ENCODE data around the gene BIRC6. TPM values are rescaled to one million over a fixed set of nuclear protein-coding genes. Genes with fewer than 3 reads are reported as not detected.
A peak's percentile ranks its signal among the peaks of the same experiment; 100 is the strongest.

Gene BIRC6
- total RNA-seq, 1 donor from 2014 or later: 82.4 TPM

GRCh38 chr2:32474381-32474780, 117.6 kb downstream of the BIRC6 start:
- Mint-ChIP-seq H3K36me3 (peaks cover 30% of the 10 kb centered on the region), H3K9me3 (no peaks in the 10 kb centered on the region), H3K27ac (no peak overlapping the region), H3K27me3 (no peaks in the 10 kb centered on the region), H3K4me1 (ENCODE audit: unreplicated experiment) (peaks cover 4% of the 10 kb centered on the region), H3K4me3 (no peak overlapping the region)
- TF ChIP-seq CTCF (conservative IDR thresholded peaks at IDR 0.05): no peak
- DNase-seq (ENCODE audit: extremely low spot score, unreplicated experiment): no peak

GRCh38 chr2:32478889-32479620, 122.2 kb downstream of the BIRC6 start:
- no peak for TF ChIP-seq CTCF (conservative IDR thresholded peaks at IDR 0.05)
- Mint-ChIP-seq H3K4me1 (ENCODE audit: unreplicated experiment) (no peaks in the 10 kb centered on the region), H3K36me3 (peaks cover 33% of the 10 kb centered on the region), H3K27ac (peak overlapping the region; percentile 76), H3K27me3 (no peaks in the 10 kb centered on the region), H3K4me3 (no peak overlapping the region), H3K9me3 (no peaks in the 10 kb centered on the region)
- no peak for DNase-seq (ENCODE audit: extremely low spot score, unreplicated experiment)

- H3K9me3 Mint-ChIP-seq: no peaks in the 10 kb centered on the region
- H3K36me3 Mint-ChIP-seq: peaks cover 36% of the 10 kb centered on the region
- no peak for TF ChIP-seq CTCF (conservative IDR thresholded peaks at IDR 0.05)
- DNase-seq (ENCODE audit: extremely low spot score, unreplicated experiment): no peak
- H3K4me3 Mint-ChIP-seq: no peak overlapping the region
- H3K27ac Mint-ChIP-seq: no peak overlapping the region
- H3K27me3 Mint-ChIP-seq: no peaks in the 10 kb centered on the region
- H3K4me1 Mint-ChIP-seq (ENCODE audit: unreplicated experiment): peaks cover 2% of the 10 kb centered on the region
Measured at GRCh38 chr2:32479993-32480392, 123.2 kb downstream of the BIRC6 start.

- Mint-ChIP-seq H3K27me3 (no peaks in the 10 kb centered on the region), H3K27ac (no peak overlapping the region), H3K4me3 (no peak overlapping the region), H3K36me3 (peaks cover 45% of the 10 kb centered on the region), H3K4me1 (ENCODE audit: unreplicated experiment) (peaks cover 8% of the 10 kb centered on the region), H3K9me3 (no peaks in the 10 kb centered on the region)
- TF ChIP-seq CTCF (conservative IDR thresholded peaks at IDR 0.05): no peak
- no peak for DNase-seq (ENCODE audit: extremely low spot score, unreplicated experiment)
Measured at GRCh38 chr2:32482471-32482870, 125.6 kb downstream of the BIRC6 start.

- Mint-ChIP-seq H3K36me3 (peaks cover 34% of the 10 kb centered on the region), H3K9me3 (no peaks in the 10 kb centered on the region), H3K27ac (peak overlapping the region; percentile 10), H3K27me3 (no peaks in the 10 kb centered on the region), H3K4me3 (no peak overlapping the region), H3K4me1 (ENCODE audit: unreplicated experiment) (peaks cover 8% of the 10 kb centered on the region)
- no peak for DNase-seq (ENCODE audit: extremely low spot score, unreplicated experiment)
- no peak for TF ChIP-seq CTCF (conservative IDR thresholded peaks at IDR 0.05)
Measured at GRCh38 chr2:32484937-32485336, 128.1 kb downstream of the BIRC6 start.
